ENCODE results near the gene CENPH. TPM values are rescaled to one million over a fixed set of nuclear protein-coding genes. Genes with fewer than 3 reads are reported as not detected.
"Not testable (repeated sequence)": the region's sequence is repeated elsewhere in the genome, so short reads cannot be mapped to it uniquely, and the experiment has no call there.

CENPH gene
- total RNA-seq, 1 experiment from 2014 or later, result 21.9 TPM

DNA sequence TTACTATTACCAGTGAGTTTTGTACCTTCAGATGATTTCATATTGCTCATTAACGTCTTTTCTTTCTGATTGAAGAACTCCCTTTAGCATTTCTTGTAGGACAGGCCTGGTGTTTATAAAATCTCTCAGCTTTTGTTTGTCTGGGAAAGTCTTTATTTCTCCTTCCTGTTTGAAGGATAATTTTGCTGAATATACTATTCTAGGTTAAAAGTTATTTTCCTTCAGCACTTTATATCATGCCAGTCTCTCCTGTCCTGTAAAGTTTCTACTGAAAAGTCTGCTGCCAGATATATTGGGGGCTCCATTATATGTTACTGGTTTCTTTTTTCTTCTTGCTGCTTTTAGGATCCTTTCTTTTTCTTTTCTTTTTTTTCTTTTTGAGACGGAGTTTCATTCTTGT, 58.6 kb downstream of the CENPH start:
- no TSS peak for BruUV-seq (replicated peaks)
- intact Hi-C loops (cut with micrococcal nuclease), result no loop called here
- POLR2A ChIA-PET, result no interaction called here
- TF ChIP-seq, protein P1, sequence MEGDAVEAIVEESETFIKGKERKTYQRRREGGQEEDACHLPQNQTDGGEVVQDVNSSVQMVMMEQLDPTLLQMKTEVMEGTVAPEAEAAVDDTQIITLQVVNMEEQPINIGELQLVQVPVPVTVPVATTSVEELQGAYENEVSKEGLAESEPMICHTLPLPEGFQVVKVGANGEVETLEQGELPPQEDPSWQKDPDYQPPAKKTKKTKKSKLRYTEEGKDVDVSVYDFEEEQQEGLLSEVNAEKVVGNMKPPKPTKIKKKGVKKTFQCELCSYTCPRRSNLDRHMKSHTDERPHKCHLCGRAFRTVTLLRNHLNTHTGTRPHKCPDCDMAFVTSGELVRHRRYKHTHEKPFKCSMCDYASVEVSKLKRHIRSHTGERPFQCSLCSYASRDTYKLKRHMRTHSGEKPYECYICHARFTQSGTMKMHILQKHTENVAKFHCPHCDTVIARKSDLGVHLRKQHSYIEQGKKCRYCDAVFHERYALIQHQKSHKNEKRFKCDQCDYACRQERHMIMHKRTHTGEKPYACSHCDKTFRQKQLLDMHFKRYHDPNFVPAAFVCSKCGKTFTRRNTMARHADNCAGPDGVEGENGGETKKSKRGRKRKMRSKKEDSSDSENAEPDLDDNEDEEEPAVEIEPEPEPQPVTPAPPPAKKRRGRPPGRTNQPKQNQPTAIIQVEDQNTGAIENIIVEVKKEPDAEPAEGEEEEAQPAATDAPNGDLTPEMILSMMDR (IDR thresholded peaks at IDR 0.05; ENCODE audit: unreplicated experiment), result no peak
- Mint-ChIP-seq H3K4me1 (ENCODE audit: insufficient read depth, unreplicated experiment) (peaks cover 4% of the 10 kb centered on the region), H3K36me3 (ENCODE audit: insufficient read depth, unreplicated experiment) (peaks cover 33% of the 10 kb centered on the region), H3K4me3 (ENCODE audit: unreplicated experiment) (no peak overlapping the region), H3K9me3 (ENCODE audit: unreplicated experiment) (no peaks in the 10 kb centered on the region), H3K27ac (ENCODE audit: low read depth, unreplicated experiment) (no peak overlapping the region), H3K27me3 (ENCODE audit: insufficient read depth, unreplicated experiment) (no peaks in the 10 kb centered on the region)
- CTCF ChIA-PET, result no interaction called here
- no peak for DNase-seq (ENCODE audit: unreplicated experiment)

DNA sequence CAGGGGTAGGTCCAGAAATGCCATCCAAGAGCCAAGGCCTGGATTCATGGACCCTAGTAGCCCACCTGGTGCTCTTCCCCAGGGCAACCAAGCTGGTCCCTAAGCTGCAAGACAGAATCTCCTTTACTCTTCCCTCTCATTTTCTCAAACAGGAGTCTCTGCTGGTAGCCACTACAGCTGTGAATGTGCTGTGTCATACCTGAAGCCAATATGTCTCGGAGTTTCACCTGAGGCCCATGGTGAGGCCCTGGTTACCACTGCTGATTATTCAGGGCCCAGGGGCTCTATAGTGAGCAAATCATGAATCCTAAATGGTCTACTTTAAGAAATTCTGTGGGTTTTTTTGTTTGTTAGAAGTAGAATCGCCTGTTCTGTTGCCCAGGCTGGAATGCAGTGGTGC, 61.2 kb downstream of the CENPH start:
- DNase-seq (ENCODE audit: unreplicated experiment), result no peak
- H3K9me3 Mint-ChIP-seq (ENCODE audit: unreplicated experiment), result no peaks in the 10 kb centered on the region
- TF ChIP-seq, protein P1 (IDR thresholded peaks at IDR 0.05; ENCODE audit: unreplicated experiment), result no peak
- BruUV-seq (replicated peaks), result no TSS peak
- POLR2A ChIA-PET, result no interaction called here
- no peak overlapping the region for H3K4me3 Mint-ChIP-seq (ENCODE audit: unreplicated experiment)
- no peak overlapping the region for H3K27ac Mint-ChIP-seq (ENCODE audit: low read depth, unreplicated experiment)
- CTCF ChIA-PET, result no interaction called here
- intact Hi-C loops (cut with micrococcal nuclease), result no loop called here
- H3K27me3 Mint-ChIP-seq (ENCODE audit: insufficient read depth, unreplicated experiment), result no peaks in the 10 kb centered on the region
- H3K36me3 Mint-ChIP-seq (ENCODE audit: insufficient read depth, unreplicated experiment), result peaks cover 37% of the 10 kb centered on the region
- H3K4me1 Mint-ChIP-seq (ENCODE audit: insufficient read depth, unreplicated experiment), result no peaks in the 10 kb centered on the region

DNA sequence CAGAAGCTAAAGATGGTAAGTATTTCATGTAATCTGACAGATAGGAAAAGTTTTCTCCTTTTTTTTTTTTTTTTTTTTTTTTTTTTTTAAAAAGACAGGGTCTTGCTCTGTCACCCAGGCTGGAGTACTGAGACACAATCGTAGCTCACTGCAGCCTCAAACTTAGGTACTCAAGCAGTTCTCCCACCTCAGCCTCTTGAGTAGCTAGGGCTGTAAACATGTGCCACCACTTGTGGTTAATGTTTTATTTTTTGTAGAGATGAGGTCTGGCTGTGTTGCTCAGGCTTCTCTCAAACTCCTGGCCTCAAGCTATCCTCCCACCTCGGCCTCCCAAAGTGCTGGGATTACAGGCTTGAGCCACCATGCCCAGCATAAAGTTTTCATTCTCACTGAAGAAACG, 63.1 kb downstream of the CENPH start:
- Mint-ChIP-seq H3K4me1 (ENCODE audit: insufficient read depth, unreplicated experiment) (no peaks in the 10 kb centered on the region), H3K36me3 (ENCODE audit: insufficient read depth, unreplicated experiment) (peaks cover 48% of the 10 kb centered on the region), H3K27me3 (ENCODE audit: insufficient read depth, unreplicated experiment) (no peaks in the 10 kb centered on the region), H3K4me3 (ENCODE audit: unreplicated experiment) (no peak overlapping the region), H3K27ac (ENCODE audit: low read depth, unreplicated experiment) (no peak overlapping the region), H3K9me3 (ENCODE audit: unreplicated experiment) (no peaks in the 10 kb centered on the region)
- DNase-seq (ENCODE audit: unreplicated experiment), result no peak
- TF ChIP-seq, protein P1 (IDR thresholded peaks at IDR 0.05; ENCODE audit: unreplicated experiment), result no peak
- CTCF ChIA-PET, result interaction anchor here (0.6 to 1.4 kb wide), 2 partner anchors 11 to 36 kb away, joined by 4 to 5 read pairs; no protein-coding TSS in a partner anchor
- POLR2A ChIA-PET, result interaction anchor here (1.1 to 1.3 kb wide), 3 partner anchors 12 to 159 kb away, joined by 3 to 5 read pairs (median 3); partner anchors contain the start of genes CDK7 and SLC30A5
- BruUV-seq (replicated peaks), result no TSS peak
- intact Hi-C loops (cut with micrococcal nuclease), result no loop called here

DNA sequence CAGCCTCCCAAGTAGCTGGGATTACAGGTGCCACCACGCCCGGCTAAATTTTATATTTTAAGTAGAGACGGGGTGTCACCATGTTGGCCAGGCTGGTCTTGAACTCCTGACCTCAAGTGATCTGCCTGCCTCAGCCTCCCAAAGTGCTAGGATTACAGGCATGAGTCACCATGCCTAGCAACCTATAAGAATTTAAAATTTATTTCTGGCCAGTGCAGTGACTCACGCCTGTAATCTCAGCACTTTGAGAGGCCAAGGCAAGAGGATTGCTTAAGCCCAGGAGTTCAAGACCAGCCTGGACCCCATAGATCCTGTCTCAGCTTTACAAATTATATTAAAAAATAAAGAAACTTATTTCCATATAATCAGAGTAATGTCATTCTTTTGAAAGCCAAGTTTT, 66.6 kb downstream of the CENPH start:
- intact Hi-C loops (cut with micrococcal nuclease); H3K4me3 Mint-ChIP-seq (ENCODE audit: unreplicated experiment); H3K9me3 Mint-ChIP-seq (ENCODE audit: unreplicated experiment); BruUV-seq (replicated peaks); H3K27me3 Mint-ChIP-seq (ENCODE audit: insufficient read depth, unreplicated experiment); CTCF ChIA-PET; H3K4me1 Mint-ChIP-seq (ENCODE audit: insufficient read depth, unreplicated experiment): not testable (repeated sequence)
- peak; percentile 23 for DNase-seq (ENCODE audit: unreplicated experiment)
- Mint-ChIP-seq H3K36me3 (ENCODE audit: insufficient read depth, unreplicated experiment) (peaks cover 70% of the 10 kb centered on the region), H3K27ac (ENCODE audit: low read depth, unreplicated experiment) (peak overlapping the region; percentile 46)
- POLR2A ChIA-PET, result interaction anchor here (0.6 to 1.6 kb wide), 2 partner anchors 21 to 27 kb away, joined by 5 to 7 read pairs; partner anchors contain the start of gene CDK7

DNA sequence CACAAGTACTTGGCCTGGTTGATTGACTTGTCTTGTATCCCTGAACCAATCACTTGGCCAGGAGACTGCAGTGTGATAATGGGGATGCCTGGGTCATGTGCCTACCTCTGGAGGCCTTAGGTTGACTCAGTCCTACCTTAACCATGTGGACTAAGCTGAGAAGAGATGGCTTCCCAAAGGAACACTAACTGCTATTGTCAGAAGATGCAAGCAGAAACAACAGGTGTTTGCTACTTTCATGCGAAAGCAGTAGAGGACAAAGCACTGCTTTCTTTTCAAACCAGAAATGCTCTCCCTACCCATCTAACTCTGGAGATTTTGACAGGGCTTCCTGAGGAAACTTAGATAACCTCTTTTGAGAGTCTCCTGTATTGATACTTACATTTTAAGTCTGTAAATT, 68.2 kb downstream of the CENPH start:
- CTCF ChIA-PET, result no interaction called here
- intact Hi-C loops (cut with micrococcal nuclease), result no loop called here
- Mint-ChIP-seq H3K4me3 (ENCODE audit: unreplicated experiment) (no peak overlapping the region), H3K9me3 (ENCODE audit: unreplicated experiment) (no peaks in the 10 kb centered on the region), H3K36me3 (ENCODE audit: insufficient read depth, unreplicated experiment) (peaks cover 77% of the 10 kb centered on the region), H3K4me1 (ENCODE audit: insufficient read depth, unreplicated experiment) (no peaks in the 10 kb centered on the region), H3K27me3 (ENCODE audit: insufficient read depth, unreplicated experiment) (no peaks in the 10 kb centered on the region), H3K27ac (ENCODE audit: low read depth, unreplicated experiment) (no peak overlapping the region)
- DNase-seq (ENCODE audit: unreplicated experiment), result no peak
- TF ChIP-seq, protein P1 (IDR thresholded peaks at IDR 0.05; ENCODE audit: unreplicated experiment), result no peak
- POLR2A ChIA-PET, result no interaction called here
- BruUV-seq (replicated peaks), result no TSS peak

Measured in MCF 10A (cell line).